Lower leg skin (tissue), 4 donors: ENCODE measurements around the gene OXNAD1. TPM values are rescaled to one million over a fixed set of nuclear protein-coding genes. Genes with fewer than 3 reads are reported as not detected.

Experiments used
- DNase-seq, 2 donors: peaks; one replicate each; pipeline ENCODE4 v3.0.0-alpha.2; 2019; ENCODE audit warnings: low spot score in 2 of 2
- H3K4me3 ChIP-seq: fragments of 200-600 bp; sonication (generic); 2 replicates; pipeline ENCODE4 v1.5.1; 2017; ENCODE audit warnings: mild to moderate bottlenecking, low read depth; ENCODE audit not compliant: poor library complexity, severe bottlenecking
- POLR2A ChIP-seq, 2 donors: fragments of 450-650 bp; IDR thresholded peaks; one replicate each; pipeline ENCODE4 v1.6.1; 2016 to 2017; ENCODE audit warnings: antibody characterized with exemption in 2 of 2, mild to moderate bottlenecking in 1 of 2, moderate library complexity in 1 of 2
- WGBS, 2 donors: methylation state at CpG; one replicate each; pipeline ENCODE4 v1.1.5; 2018; 5-methylcytosine and 5-hydroxymethylcytosine counted together
- intact Hi-C: fragments of 100-400 bp; cut with DNase I; formaldehyde crosslinking; loops from one replicate; pipeline ENCODE4 v1.15.0; 2023; ENCODE audit warnings: low total_unique reads
- total RNA-seq, 4 donors: library from RNA; depleted of rRNA; stranded (reverse); fragments of >200 nt; gene quantifications; one replicate each; pipeline ENCODE4 v1.1.0, GENCODE V29; 2016
- TF ChIP-seq, protein P1 (sequence below), 3 donors: fragments of 450-650 bp; IDR thresholded peaks; one replicate each; pipeline ENCODE4 v1.5.1; 2016; ENCODE audit warnings: antibody characterized with exemption in 3 of 3, mild to moderate bottlenecking in 3 of 3, moderate library complexity in 2 of 3

The OXNAD1 gene
- total RNA-seq, 4 donors from 2014 or later: 7.6 to 12.7 (median 10.4) TPM

DNA sequence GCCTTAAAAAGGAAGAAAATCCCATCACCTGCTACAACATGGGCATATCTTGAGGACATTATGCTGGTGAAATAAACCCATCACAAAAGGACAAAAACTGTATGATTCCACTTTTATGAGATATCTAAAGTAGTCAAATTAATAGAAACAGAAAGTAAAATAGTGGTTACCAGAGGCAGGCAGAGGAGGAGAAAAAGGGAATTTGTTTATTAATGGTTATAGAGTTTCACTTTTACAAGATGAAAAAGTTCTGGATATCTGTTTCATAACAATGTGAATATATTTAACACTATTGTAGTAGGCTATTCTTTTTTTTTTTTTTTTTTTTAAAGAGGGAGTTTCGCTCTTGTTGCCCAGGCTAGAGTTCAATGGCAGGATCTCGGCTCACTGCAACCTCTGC, 40.7 kb upstream of the OXNAD1 start:
- no peak for DNase-seq
- no peak for TF ChIP-seq POLR2A (IDR thresholded peaks at IDR 0.05)
- TF ChIP-seq, protein P1, sequence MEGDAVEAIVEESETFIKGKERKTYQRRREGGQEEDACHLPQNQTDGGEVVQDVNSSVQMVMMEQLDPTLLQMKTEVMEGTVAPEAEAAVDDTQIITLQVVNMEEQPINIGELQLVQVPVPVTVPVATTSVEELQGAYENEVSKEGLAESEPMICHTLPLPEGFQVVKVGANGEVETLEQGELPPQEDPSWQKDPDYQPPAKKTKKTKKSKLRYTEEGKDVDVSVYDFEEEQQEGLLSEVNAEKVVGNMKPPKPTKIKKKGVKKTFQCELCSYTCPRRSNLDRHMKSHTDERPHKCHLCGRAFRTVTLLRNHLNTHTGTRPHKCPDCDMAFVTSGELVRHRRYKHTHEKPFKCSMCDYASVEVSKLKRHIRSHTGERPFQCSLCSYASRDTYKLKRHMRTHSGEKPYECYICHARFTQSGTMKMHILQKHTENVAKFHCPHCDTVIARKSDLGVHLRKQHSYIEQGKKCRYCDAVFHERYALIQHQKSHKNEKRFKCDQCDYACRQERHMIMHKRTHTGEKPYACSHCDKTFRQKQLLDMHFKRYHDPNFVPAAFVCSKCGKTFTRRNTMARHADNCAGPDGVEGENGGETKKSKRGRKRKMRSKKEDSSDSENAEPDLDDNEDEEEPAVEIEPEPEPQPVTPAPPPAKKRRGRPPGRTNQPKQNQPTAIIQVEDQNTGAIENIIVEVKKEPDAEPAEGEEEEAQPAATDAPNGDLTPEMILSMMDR (IDR thresholded peaks at IDR 0.05): no peak
- intact Hi-C loops: no loop called here
- H3K4me3 ChIP-seq: no peak overlapping the region
- WGBS, 2 donors: 93 to 100% methylated on average over 2 of the region's 2 CpGs

GRCh38 chr3:16227566-16227965, 37.4 kb upstream of the OXNAD1 start:
- no peak for DNase-seq
- intact Hi-C loops: no loop called here
- no peak overlapping the region for H3K4me3 ChIP-seq
- WGBS, 2 donors: 36 to 38% methylated on average over 1 of the region's 1 CpG
- TF ChIP-seq, protein P1 (IDR thresholded peaks at IDR 0.05): no peak
- no peak for TF ChIP-seq POLR2A (IDR thresholded peaks at IDR 0.05)

GRCh38 chr3:16229681-16230080, 35.3 kb upstream of the OXNAD1 start:
- H3K4me3 ChIP-seq: no peak overlapping the region
- intact Hi-C loops: no loop called here
- no peak for TF ChIP-seq POLR2A (IDR thresholded peaks at IDR 0.05)
- TF ChIP-seq, protein P1 (IDR thresholded peaks at IDR 0.05): no peak
- DNase-seq: no peak

DNA sequence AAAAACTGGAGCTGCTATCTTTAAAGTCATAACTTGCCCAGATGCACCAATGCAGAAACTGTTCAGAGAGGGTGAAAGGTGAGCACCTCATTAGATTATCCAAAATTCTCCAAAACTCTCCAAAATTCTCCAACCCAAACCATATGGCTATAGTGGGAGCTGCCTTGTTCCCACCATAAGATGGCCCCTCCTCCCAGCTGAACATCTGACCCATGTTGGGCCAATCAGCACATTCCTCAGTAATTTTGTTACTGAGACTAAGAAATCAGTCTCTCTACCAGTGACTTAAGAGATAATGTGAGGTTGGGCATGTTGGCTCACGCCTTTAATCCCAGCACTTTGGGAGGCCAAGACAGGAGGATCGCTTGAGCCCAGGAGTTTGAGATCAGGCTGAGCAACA, 33.0 kb upstream of the OXNAD1 start:
- WGBS, 2 donors: 92 to 97% methylated on average over 2 of the region's 2 CpGs
- intact Hi-C loops: no loop called here
- DNase-seq: no peak
- no peak for TF ChIP-seq POLR2A (IDR thresholded peaks at IDR 0.05)
- TF ChIP-seq, protein P1 (IDR thresholded peaks at IDR 0.05): no peak
- no peak overlapping the region for H3K4me3 ChIP-seq

- intact Hi-C loops: no loop called here
- DNase-seq: no peak
- 93 to 97% methylated on average over 1 of the region's 1 CpG for WGBS, 2 donors
- TF ChIP-seq, protein P1 (IDR thresholded peaks at IDR 0.05): no peak
- no peak for TF ChIP-seq POLR2A (IDR thresholded peaks at IDR 0.05)
- H3K4me3 ChIP-seq: no peak overlapping the region
Observed at GRCh38 chr3:16233806-16234205, 31.2 kb upstream of the OXNAD1 start.

DNA sequence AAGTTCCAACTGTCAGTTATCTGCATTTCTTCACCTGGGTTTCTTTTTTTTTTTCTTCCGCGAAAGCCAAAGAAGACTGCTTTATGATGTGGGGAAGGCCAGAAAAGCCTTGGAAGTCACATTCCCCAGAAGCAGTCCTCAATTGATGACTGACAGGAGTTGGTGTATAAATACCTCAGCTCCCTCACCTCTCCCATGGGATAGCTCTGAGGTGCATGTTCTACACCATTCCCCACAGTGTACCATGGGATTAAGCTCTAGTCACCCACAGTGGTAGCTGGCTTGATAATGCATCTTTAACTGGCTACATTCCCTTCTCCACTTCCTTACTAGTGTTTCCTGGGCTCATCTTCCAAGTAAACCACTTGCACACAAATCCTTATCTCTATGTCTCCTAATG, 30.7 kb upstream of the OXNAD1 start:
- no peak overlapping the region for H3K4me3 ChIP-seq
- TF ChIP-seq POLR2A (IDR thresholded peaks at IDR 0.05): no peak
- TF ChIP-seq, protein P1 (IDR thresholded peaks at IDR 0.05): no peak
- intact Hi-C loops: no loop called here
- DNase-seq: no peak
- 91 to 100% methylated on average over 2 of the region's 2 CpGs for WGBS, 2 donors
